ENCODE measurements around the gene TANK.
"Not testable (repeated sequence)": the region's sequence is repeated elsewhere in the genome, so short reads cannot be mapped to it uniquely, and the experiment has no call there.

TANK gene, protein sequence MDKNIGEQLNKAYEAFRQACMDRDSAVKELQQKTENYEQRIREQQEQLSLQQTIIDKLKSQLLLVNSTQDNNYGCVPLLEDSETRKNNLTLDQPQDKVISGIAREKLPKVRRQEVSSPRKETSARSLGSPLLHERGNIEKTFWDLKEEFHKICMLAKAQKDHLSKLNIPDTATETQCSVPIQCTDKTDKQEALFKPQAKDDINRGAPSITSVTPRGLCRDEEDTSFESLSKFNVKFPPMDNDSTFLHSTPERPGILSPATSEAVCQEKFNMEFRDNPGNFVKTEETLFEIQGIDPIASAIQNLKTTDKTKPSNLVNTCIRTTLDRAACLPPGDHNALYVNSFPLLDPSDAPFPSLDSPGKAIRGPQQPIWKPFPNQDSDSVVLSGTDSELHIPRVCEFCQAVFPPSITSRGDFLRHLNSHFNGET

DNA sequence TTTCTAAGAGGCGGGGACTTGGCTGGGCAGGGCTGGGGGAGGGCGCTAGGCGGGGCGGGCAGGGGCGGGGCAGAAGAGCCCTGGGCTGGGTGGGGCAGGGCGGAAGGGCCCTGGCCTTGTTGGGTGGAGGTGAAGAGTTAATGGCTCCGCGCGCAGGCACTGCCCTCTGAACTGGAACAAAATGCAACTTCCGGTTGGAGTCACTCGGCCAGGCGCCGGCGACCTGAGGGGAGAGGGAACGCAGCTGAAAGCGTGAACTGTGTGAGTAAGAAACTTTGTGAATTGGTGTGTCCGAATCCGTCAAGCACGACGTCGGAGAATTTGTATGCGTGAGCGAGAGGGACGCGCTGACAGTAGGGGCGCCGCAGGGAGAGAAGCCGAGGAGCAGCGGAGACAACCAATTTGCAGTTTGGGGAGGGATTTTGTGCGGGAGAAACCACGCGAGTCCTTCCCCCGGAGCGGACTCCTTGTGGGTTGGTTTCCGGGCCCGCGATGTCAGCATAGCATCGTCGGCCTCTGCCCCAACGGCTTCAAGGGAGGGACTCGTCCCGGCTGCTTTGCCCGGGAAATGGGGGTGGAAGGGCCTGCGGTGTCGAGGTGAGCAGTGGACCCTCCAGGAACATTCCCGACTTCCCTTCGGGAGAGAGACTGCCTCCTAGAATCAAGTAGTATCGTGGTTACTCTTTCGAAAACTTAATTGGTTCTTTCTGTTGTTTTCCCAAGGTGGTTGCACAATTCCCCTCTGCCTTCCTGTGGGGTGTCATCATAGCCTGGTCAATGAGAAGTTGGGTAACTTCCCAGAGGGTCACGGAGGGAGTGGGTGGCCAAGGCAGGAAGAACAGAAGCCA, at the start of gene TANK:
Gene TANK (plus strand): TSS at position 203 of the 848 bp plus-strand sequence. CDS start 19,235 bp downstream, outside the sequence.
- peak; percentile 79 for DNase-seq

DNA sequence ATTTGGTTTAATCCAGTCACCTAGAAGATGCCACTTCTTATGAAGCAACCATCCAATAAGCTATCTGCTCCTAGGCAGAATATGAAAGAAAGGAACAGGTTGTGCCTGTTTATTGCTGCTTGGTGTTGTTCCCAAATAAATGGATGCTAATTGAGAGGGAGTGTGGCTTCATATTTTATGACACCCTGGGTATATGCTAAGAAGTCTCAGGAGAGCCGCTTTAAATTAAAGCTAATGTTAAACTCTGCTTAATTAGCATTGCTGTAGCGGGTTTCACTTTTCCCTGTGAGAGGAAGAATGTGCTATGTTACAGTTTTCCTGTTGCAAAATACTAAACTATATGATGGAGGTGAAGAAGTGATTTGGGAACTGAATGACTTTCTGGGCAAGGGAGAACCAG, 48.7 kb upstream of the TANK start:
- DNase-seq, result no peak

DNA sequence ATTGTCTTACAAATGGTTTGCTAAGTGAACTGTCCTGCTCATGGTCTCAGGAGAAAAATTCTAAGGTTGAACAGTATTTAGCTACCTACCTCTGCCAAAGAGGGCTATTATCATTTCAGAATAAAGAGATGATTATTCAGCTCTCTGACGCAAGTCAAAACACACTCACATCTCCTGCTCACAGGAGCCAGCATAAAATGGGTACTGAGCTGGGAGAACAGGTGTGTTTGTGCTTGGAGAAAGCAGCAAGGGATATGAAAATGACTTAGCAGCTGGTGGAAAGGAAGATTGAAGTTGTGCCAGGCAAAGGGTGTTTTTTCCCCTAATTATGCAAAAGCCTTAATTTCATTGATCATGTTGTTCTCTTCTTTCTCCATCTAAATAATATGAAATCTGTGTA, 47.3 kb upstream of the TANK start:
- DNase-seq, result no peak

DNA sequence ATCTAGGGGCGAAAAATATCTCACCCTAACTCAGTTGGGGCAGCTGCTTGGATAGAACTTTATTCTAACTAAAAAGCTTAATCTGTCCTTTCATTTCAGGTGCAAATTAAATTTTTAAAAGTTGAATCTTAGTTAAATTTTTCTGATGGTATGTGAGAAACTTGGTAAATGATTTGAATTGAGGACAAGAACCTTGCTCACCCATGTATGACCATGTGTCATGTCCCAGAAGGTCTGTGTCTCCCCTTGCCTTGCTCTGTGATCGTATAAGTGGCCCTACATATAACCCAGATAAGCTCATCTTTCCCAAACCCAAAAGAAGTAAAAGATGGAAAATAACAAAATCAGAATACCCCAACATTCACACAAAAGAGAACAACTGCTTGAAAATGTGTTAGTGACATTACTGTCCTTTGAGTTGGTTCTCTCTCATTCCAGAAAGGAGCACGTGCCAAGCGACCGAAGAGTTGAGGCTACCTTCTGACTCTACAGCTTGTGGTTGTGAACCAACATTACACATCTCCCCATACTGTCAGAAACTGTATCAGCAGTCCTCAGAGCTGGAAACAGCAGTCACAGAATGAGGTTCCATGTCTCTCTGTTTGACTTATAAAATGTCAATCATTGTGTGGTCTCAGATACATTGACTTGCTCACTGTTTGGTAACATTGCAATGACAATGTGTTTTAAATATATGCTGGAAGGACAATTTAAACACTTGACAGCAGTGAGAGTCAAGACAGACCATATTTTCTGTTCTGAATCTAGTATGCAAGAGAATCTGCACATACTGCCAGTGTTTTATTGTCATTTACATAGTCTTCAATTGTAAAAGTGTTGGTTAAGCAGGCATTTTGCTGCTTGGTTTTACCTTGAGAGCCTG, 46.3 kb upstream of the TANK start:
- no peak for DNase-seq

DNA sequence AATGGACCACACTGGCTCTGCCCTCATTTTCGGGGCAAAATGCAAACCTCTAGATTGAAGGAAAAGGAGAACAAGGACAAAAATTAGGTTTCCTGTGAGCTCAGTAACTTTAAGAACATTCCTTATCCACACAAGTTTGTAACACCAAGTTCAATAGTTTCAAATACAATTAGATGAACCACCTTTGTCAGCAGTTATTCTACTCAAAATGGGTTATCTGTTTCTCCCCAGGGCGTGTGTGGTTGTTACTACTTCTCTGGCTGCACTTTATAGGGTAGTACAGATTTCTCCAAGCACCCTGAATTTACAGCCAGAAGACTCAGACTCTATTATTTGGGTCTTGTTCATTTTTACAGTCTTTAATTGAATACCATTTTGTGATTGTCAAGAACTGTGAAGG, 45.0 kb upstream of the TANK start:
- DNase-seq, result no peak

DNA sequence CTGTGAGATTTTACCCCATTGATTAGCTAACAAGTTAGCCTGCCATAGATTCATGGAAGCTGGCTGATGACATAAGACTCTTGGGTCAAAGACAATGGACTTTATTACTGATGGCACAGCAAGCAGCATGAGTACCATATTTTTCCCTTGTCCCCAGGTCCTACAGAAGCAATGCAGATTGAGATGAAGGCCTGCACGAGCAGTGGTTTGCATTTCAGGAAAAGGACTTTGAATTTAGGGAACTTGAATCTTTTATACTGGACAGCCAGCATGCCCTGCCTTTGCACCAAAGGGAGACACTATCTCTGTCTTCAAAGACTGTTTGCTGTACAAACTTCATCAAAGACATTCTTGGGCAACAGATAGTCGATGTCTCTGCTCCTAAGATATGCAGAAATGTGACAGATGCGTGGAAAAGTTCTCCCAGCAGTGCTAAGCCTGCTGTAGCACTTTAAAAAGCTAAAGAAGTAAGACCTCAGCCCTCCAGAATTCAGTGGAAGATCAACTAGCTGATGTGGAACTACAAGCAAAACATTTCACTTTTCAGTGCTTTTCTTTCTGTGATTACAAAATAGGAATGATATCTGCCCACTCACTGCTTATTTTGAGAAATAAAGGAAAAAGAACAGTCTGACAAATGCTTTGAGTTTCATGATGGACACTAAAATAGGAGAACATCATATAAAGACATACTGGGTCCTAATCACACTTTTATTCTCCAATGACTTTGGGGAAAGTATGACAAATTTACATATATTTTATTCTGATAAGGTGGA, 44.4 kb upstream of the TANK start:
- no peak for DNase-seq

DNA sequence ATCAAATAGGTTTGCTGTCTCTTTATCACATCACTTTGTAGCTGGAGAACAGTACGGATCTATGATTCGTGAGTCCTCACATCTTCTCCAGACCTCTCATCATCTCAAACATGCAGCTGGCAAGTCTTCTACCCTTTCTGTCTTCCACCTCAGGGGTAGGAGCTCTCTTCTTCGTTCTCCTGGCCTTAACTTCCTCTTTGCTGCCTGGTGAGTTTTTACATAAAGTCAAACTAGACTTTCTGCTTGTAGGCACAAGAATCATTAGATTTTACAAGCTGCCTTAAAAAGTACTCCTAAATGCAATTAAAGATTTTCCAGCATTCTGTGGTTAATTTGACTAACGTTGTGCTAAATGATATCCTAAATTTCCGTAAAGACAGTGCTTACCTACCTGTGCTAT, 43.7 kb upstream of the TANK start:
- DNase-seq, result no peak

DNA sequence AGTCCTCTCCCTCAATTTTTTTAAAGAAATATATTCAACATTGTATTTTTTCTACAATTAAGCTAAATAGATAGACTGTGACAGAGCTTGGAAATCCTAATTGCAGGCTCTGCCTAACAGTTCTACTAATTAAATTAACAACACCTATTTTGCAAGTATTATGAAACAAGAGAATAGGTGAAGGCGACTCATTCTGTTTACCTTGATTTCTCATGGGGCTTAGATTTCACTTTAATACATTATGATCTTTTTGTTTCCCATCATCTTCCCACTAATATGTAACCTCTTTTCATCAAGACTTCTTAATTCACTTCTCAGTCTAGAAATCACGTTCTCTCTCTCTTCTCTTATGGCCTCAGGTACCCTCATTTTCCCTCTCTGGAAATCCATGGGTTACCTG, 42.7 kb upstream of the TANK start:
- DNase-seq, result no peak

DNA sequence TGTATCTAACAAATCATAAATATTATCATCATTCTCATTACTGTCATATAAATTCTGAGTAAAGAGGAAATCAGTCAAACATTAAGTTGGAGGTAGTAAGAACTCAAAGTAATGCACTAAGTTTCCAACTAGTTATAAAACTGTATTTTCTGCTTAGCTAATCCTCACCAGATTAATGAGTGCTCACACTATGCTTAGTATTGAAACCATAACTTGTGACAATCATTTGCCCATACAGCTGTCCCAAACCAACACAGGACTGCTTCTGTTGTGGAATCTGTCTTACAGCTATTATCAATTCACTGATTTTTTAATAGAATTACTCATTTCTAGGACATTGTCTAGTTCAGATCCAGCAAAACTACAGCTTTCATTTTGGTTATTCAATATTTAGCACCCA, 41.5 kb upstream of the TANK start:
- no peak for DNase-seq

DNA sequence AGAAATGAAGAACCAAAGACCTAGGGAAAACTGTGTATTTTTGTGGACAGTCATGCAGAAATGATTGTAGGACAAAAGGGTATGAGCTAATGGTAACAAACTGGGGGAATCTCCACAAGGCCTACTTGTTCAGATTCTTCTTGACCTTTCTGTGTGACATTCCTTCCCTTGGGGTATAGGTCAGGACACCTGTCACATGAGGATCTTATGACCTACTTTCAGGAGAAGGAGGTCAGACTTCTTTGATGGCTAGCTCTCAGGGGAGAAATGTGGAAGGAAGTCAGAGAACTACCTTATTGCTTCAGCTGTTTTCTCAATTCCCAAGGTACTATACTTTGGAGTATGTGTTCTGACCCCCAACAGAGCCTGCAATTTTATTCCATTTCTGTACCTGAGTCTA, 40.7 kb upstream of the TANK start:
- no peak for DNase-seq

DNA sequence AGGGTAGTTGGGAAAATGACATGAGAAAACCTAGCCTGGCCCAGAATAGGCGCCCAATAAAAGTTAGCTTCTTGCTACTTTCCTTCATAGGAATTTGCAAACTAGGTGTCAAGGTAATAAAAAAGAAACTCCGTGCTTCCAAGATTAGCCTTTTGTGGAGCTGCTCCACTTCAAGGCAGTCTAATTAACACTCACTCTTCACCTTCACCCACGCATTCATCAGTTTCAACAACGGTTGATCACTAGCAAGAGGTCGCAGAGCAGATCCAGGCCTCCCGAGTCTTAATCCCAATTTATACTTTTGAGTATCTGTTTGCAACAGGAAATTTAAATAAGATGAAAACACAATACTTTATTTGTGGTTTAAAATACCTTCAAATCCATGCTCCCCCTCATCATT, 39.5 kb upstream of the TANK start:
- DNase-seq, result no peak

DNA sequence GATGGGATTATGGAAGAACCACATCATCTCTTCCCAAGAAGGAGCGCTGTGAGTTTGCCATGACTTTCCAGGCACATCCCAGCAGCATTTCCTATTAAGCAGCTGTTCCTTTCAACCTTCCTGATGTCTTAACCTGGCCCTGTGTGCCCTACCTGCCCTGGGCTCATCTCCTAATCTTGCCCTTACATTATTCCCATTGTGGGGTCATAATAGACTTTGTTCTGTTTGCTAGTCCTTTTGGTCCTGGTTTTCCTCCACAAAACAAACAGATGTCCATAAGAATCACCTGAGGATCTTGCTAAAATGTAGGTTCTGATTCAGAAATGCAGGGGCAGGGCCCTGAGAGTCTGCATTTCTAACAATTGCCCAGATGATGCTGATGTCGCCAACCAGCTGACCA, 38.6 kb upstream of the TANK start:
- no peak for DNase-seq

DNA sequence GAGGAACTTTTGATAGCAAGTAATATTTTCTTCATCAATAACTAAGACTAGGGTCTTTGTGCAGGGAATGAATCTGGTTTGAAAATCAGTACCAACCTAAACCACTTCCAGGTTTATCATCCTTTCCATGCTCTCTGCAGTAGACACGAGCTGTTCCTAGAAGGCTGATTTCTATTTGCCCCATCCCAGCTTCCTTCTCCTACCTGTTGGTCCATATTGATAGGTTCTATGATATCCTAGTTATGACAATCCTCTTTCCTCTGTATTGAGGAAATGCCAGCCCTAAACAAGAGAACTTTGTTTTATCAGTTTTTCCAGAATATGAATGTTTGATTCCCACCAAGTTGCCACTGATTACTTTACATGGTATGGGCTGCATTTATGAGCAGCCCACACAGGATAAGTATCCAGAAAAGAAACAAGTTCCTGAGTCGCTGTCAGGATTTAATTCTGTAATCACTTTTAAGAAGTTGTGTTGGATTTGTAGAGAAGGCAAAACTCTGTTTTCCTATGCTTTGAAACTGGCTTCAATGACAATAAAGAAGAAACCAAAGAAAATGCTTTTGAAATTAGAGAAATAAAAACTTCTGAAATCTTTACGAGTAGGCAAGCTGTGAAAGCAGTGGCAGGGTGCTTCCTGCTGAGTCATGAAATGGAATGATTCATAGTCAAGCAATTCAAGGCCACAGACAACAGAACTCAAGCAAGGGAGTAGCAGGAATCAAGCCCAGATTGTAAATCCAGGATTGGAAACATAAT, 37.3 kb upstream of the TANK start:
- DNase-seq, result no peak

DNA sequence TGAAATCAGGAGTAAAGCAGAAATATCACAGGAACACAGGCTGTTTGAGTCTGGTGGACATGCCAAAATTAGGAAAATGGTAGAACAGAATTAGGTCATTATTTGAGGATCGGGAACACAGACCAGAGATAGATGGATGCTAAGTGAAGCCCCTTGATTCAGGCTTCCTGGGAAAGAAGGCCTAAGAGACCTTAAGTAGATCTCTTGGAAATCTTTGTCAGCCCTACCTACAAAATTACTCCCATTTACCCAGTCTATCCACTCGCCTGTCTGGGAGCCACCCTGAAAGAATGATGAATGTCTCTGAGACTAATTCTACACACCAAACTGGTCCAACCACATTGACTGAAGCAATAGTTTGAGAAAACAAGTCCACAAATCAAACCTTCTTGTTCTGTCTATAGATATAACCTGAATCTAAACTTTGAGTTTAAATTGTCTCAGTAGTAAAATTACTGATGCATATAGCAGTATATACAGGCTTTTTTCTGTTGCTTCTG, 36.6 kb upstream of the TANK start:
- DNase-seq, result no peak

DNA sequence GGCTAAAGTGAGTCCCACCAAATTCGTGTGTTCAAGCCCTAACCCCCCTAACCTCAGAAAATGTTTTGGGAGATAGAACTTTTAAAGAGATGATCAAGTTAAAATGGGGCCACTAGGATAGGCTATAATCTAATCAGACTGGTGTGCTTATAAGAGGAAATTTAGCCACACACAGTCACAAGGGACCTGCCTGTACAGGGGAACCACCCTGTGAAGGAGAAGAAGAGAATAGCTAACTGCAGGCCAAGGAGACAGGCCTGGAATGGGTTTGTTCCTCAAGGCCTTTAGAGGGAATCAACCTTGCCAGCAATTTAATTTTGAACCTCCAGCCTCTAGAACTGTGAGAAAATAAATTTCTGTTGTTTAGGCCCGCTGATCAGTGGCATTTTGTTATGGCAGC, 36.0 kb upstream of the TANK start:
- no peak for DNase-seq

DNA sequence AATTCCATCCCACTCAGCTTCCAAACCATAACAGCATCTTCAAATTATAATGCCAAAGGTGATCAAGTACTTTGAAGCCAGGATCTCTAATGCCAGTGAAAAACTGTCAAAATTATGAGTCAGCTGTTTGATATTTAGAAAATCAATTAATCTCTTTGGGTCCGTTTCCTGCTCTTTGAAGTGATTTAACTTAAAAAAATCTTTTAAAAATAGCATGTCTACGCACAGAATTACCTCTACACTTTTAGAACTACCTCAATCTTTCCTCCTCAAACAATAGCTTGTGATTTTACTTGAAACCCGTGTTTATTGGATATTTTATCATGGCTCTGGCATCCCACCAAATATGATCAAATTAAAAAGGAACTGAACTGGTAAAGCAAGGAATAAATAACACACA, 31.3 kb upstream of the TANK start:
- DNase-seq, result no peak

DNA sequence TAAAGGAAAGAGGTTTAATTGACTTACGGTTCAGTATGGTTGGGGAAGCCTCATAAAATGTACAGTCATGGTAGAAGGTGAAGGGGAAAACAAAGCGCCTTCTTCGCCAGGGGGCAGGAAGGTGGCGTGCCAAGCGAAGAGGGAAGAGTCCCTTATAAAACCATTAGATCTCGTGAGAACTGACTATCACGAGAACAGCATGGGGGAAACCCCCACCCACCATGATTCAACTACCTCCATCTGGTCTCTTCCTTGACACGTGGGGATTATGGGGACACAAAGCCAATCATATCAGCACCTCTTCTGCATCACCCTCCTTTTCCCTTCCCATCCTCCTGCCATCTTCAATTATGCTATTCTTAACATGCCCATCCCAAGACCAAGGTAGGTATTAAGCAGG, 29.9 kb upstream of the TANK start:
- no peak for DNase-seq

DNA sequence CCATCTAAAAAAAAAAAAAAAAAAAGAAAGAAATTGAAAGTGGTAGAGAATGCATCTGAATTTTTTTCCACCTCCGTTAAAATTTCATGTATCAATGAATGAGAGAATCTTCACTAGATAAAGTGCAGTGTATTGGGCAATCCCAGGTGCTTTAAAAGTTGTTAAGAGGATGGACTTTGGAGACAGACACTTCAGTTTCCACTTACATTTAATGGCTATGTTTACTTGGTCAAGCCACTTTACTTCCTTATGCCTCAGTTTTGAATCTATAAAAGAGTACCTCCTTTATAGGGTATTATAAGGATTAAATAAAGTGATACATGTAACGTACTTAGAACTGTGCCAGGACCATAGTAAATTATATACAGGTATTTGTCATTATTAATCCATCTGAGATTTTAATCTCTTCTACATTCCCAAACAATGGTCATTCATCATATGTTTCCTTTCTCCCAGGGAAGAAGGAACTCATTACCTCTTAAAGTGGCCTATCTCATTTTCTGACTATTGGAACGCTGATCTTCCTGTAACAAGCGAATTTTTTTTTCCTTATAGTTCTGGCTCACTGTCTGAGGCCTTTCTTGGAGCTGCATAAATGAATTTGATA, 29.1 kb upstream of the TANK start:
- no peak for DNase-seq

DNA sequence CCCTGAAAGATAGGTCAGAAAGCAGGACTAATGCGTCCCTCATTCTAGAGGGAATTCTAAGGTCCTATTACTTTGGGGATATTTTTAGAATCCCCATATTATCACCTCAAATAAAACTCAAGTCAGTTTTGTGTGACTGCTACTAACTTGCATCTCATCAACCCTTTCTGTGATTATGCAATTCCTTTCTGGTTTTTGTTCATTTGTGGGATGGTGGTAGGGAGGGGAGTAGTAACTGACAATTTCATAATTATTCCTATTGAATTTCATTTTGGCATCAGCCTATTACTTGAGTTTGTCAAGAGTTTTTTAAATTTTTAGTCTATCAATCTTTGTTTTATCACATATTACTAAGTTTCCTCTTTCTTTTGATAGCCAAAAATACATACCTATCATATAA, 28.4 kb upstream of the TANK start:
- no peak for DNase-seq

DNA sequence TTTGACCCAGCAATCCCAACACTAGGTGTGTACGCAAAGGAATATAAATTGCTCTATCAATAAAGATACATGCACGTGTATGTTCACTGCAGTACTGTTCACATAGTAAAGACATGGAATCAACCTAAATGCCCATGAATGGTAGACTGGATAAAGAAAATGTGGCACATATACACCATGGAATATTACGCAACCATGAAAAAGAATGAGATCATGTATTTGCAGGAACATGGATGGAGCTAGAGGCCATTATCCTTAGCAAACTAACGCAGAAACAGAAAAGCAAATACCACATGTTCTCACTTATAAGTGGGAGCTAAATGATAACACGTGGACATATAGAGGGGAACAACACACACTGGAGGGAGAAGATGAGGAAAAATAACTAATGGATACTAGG, 27.8 kb upstream of the TANK start:
- DNase-seq, result not testable (repeated sequence)

DNA sequence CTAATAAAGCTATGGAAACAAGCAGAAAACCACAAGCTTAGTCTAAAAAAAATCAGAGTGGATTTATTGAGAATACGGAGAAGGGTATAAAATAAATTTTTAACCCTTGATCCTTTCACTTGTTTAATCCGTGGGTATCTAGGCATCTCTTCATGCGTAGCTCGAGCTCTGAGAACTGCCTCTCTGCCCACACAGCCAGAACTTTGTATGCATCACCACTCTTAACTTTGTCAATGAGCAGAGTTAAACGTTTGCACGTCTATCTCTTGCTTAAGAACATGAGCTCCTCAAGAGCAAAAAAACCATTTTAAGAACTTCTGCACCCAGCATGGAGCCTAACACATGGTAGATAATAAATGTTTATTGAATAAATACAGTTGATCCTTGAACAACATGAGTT, 26.9 kb upstream of the TANK start:
- DNase-seq, result no peak
